ENCODE results near the gene NDE1.
A peak's percentile ranks its signal among the peaks of the same experiment; 100 is the strongest.

NDE1 gene

DNA sequence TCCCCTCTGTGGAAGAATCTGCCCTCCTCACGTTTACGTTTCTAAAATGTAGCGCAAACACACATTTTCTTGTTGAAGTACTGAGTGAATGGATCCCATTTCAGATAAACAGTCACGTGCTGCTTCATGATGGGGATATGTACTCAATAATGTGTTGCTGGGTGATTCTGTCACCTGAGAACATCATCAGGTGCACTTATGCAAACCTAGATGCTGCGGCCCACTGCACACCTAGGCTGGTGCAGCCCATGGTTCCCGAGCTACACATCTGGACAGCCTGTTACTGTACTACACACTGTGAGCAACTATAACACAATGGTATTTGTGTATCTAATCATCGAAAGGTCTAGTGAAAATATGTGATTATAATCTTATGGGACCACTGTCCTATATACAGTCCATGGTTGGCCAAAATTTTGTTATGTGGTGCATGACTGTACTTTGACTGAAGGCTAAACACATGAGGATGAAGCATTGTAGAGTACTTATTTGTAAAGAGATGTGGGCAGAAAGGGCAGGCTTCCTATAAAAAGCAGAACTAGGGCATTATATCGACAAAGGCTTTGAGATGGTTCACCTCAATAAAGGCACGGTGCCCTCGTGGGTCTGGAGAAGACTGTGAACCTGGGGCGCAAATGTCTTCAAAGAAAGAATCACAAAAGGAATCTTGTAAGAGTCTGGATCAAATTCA is 33.4 kb upstream of the NDE1 start:
- Histone ChIP-seq H3K4me1 (ENCODE audit: control insufficient read depth in 1 of 2, insufficient read depth in 1 of 2, low read depth in 1 of 2, low read length in 1 of 2) (no peaks in the 10 kb centered on the region), H3K27me3 (no peaks in the 10 kb centered on the region), H3K27ac (peak overlapping the region; percentile 0), H3K4me3 (ENCODE audit: low read depth in 1 of 2, low read length in 1 of 2) (no peak overlapping the region), H3K36me3 (peaks cover 100% of the 10 kb centered on the region), H3K9me3 (no peaks in the 10 kb centered on the region)
- TF ChIP-seq, protein P1, sequence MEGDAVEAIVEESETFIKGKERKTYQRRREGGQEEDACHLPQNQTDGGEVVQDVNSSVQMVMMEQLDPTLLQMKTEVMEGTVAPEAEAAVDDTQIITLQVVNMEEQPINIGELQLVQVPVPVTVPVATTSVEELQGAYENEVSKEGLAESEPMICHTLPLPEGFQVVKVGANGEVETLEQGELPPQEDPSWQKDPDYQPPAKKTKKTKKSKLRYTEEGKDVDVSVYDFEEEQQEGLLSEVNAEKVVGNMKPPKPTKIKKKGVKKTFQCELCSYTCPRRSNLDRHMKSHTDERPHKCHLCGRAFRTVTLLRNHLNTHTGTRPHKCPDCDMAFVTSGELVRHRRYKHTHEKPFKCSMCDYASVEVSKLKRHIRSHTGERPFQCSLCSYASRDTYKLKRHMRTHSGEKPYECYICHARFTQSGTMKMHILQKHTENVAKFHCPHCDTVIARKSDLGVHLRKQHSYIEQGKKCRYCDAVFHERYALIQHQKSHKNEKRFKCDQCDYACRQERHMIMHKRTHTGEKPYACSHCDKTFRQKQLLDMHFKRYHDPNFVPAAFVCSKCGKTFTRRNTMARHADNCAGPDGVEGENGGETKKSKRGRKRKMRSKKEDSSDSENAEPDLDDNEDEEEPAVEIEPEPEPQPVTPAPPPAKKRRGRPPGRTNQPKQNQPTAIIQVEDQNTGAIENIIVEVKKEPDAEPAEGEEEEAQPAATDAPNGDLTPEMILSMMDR (IDR thresholded peaks at IDR 0.05), result no peak

DNA sequence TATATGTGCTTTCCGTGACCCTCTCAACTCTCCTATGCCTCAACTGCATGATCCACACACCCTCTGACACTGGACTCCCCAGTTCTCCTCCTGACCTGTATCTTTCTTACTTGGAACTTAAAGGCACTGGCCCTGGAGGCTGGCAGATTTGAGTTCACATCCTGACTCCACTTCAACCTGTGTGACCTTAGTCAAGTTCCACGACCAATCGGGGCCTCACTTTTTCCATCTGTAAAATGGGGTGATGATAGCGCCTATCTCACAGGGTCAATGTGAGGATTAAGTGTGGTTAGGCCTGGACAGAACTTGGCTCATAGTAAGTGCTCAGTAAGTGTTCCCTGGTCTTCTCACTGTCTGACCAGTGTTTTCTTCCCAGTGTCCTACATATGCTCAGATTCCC is 32.1 kb upstream of the NDE1 start:
- Histone ChIP-seq H3K27ac (peak overlapping the region; percentile 36), H3K36me3 (peaks cover 100% of the 10 kb centered on the region), H3K9me3 (no peaks in the 10 kb centered on the region), H3K4me1 (ENCODE audit: control insufficient read depth in 1 of 2, insufficient read depth in 1 of 2, low read depth in 1 of 2, low read length in 1 of 2) (no peaks in the 10 kb centered on the region), H3K4me3 (ENCODE audit: low read depth in 1 of 2, low read length in 1 of 2) (no peak overlapping the region), H3K27me3 (no peaks in the 10 kb centered on the region)
- TF ChIP-seq, protein P1 (IDR thresholded peaks at IDR 0.05), result no peak

DNA sequence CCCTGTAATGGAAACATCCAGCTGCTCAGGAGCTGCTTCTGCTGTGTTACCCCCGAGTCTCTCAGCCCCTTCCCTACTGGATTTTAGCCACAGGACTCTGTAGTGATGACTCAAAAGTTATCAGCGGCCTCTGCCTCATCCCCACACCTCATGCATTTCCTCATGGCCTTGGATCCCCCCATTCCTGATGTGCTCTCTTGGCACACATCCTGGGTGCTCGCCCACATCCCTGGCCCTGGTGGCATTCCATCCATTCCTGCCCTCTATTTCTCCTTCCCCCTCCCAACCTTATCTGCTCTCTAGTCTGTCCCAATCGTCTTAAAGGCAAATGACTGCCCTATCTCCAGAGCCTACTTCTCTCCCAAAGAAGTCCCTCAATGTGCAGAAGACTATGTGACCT is 31.7 kb upstream of the NDE1 start:
- no peaks in the 10 kb centered on the region for H3K9me3 ChIP-seq
- H3K4me1 ChIP-seq (ENCODE audit: control insufficient read depth in 1 of 2, insufficient read depth in 1 of 2, low read depth in 1 of 2, low read length in 1 of 2), result no peaks in the 10 kb centered on the region
- peaks cover 100% of the 10 kb centered on the region for H3K36me3 ChIP-seq
- TF ChIP-seq, protein P1 (IDR thresholded peaks at IDR 0.05), result no peak
- H3K27me3 ChIP-seq, result no peaks in the 10 kb centered on the region
- no peak overlapping the region for H3K4me3 ChIP-seq (ENCODE audit: low read depth in 1 of 2, low read length in 1 of 2)
- H3K27ac ChIP-seq, result peak overlapping the region; percentile 36

DNA sequence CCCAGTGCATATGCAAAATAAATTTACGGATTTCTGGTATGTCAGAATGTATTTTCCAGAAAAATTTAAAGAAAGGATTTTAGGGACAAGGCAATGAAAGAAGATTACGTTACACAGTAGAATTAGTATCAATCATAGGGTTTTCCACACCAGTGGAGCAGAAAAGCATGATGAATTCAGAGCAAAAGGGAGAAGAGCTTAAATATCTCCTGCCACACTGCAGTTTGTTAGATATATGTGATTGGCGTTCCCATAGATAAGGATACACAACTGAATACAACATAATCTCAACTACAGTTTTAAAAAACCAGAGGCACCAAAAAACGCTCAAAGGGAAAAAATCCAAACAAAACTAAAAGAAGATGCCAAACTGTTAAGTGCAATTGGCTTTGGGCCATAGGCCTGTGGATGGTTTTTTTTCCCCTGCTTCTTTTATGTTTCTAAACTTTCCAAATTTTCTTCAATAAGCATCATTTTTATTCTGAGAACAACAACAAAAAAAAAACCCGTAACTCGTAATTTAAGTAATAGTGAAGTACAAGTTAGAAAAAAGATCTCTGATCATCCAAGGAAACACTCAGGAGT is 29.3 kb upstream of the NDE1 start:
- TF ChIP-seq, protein P1 (IDR thresholded peaks at IDR 0.05), result no peak
- Histone ChIP-seq H3K4me3 (ENCODE audit: low read depth in 1 of 2, low read length in 1 of 2) (no peak overlapping the region), H3K4me1 (ENCODE audit: control insufficient read depth in 1 of 2, insufficient read depth in 1 of 2, low read depth in 1 of 2, low read length in 1 of 2) (no peaks in the 10 kb centered on the region), H3K27me3 (no peaks in the 10 kb centered on the region), H3K36me3 (peaks cover 100% of the 10 kb centered on the region), H3K27ac (peak overlapping the region; percentile 32), H3K9me3 (no peaks in the 10 kb centered on the region)

DNA sequence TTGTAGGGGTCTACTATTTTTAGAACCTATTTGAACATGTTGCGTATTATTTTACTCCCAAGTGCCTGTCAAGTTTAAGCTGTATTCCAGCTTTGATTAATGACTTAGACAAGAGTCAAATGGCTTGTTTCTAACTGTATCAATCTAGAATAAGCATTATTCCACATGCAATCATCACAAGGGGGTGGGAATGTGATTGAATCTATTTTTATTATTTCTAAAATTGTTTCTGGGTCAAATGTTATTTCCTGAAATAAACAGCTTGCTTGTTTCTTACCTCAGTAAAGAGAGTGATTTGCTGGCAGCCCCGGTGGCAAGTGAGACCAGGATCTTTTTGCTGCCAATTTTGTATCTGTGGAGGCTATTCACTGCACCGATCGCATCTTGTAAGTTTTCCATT is 28.6 kb upstream of the NDE1 start:
- Histone ChIP-seq H3K9me3 (no peaks in the 10 kb centered on the region), H3K36me3 (peaks cover 100% of the 10 kb centered on the region), H3K4me1 (ENCODE audit: control insufficient read depth in 1 of 2, insufficient read depth in 1 of 2, low read depth in 1 of 2, low read length in 1 of 2) (no peaks in the 10 kb centered on the region), H3K27me3 (no peaks in the 10 kb centered on the region), H3K4me3 (ENCODE audit: low read depth in 1 of 2, low read length in 1 of 2) (no peak overlapping the region), H3K27ac (peak overlapping the region; percentile 32)
- TF ChIP-seq, protein P1 (IDR thresholded peaks at IDR 0.05), result no peak
